Endothelial cell (in vitro differentiated cells): ENCODE data around the gene CACHD1. TPM values are rescaled to one million over a fixed set of nuclear protein-coding genes. Genes with fewer than 3 reads are reported as not detected.

Experiments used
- DNase-seq: peaks from one replicate; pipeline ENCODE4 v3.0.0; 2021; ENCODE audit warnings: low spot score
- H3K27ac Mint-ChIP-seq: one replicate; pipeline ENCODE4 v1.8.0; 2021; ENCODE audit warnings: mixed read lengths, inconsistent platforms; ENCODE audit not compliant: unreplicated experiment
- H3K27me3 Mint-ChIP-seq: one replicate; pipeline ENCODE4 v1.8.0; 2021; ENCODE audit warnings: mild to moderate bottlenecking, moderate library complexity, mixed read lengths, inconsistent platforms; ENCODE audit not compliant: unreplicated experiment
- H3K36me3 Mint-ChIP-seq: one replicate; pipeline ENCODE4 v1.8.0; 2021; ENCODE audit warnings: mild to moderate bottlenecking, low read depth, mixed read lengths, inconsistent platforms; ENCODE audit not compliant: unreplicated experiment
- H3K4me1 Mint-ChIP-seq: one replicate; pipeline ENCODE4 v1.8.0; 2021; ENCODE audit warnings: mild to moderate bottlenecking, mixed read lengths, inconsistent platforms; ENCODE audit not compliant: unreplicated experiment
- H3K4me3 Mint-ChIP-seq: one replicate; pipeline ENCODE4 v1.8.0; 2021; ENCODE audit warnings: mild to moderate bottlenecking, mixed read lengths, inconsistent platforms; ENCODE audit not compliant: unreplicated experiment
- H3K9me3 Mint-ChIP-seq: one replicate; pipeline ENCODE4 v1.8.0; 2021; ENCODE audit warnings: mixed read lengths, inconsistent platforms; ENCODE audit not compliant: unreplicated experiment
- CTCF ChIP-seq: fragments of 200-600 bp; sonication (generic); IDR thresholded peaks from one replicate; pipeline ENCODE4 v1.5.0; 2021; ENCODE audit warnings: antibody characterized with exemption; ENCODE audit not compliant: unreplicated experiment
- total RNA-seq: library from RNA; stranded (reverse); fragmentation: NEBNext Ultra II Directional; extraction: Animal tissue kit (Norgen Biotek cat#: 25700); gene quantifications from one replicate; pipeline ENCODE4 v1.2.1, GENCODE V29; 2021; ENCODE audit not compliant: unreplicated experiment

Gene CACHD1
- total RNA-seq, 1 donor from 2014 or later: 48.6 TPM

GRCh38 chr1:64497088-64497883 lies 27.4 kb downstream of the CACHD1 start:
- H3K27ac Mint-ChIP-seq: no peak overlapping the region
- no peak for TF ChIP-seq CTCF
- H3K4me3 Mint-ChIP-seq: no peak overlapping the region
- H3K9me3 Mint-ChIP-seq: no peaks in the 10 kb centered on the region
- DNase-seq: no peak
- peaks cover 3% of the 10 kb centered on the region for H3K36me3 Mint-ChIP-seq
- H3K4me1 Mint-ChIP-seq: peaks cover 39% of the 10 kb centered on the region
- H3K27me3 Mint-ChIP-seq: peaks cover 2% of the 10 kb centered on the region

GRCh38 chr1:64498325-64498724 lies 28.4 kb downstream of the CACHD1 start:
- DNase-seq: no peak
- no peaks in the 10 kb centered on the region for H3K9me3 Mint-ChIP-seq
- H3K4me3 Mint-ChIP-seq: no peak overlapping the region
- H3K4me1 Mint-ChIP-seq: peaks cover 48% of the 10 kb centered on the region
- H3K36me3 Mint-ChIP-seq: peaks cover 3% of the 10 kb centered on the region
- peaks cover 2% of the 10 kb centered on the region for H3K27me3 Mint-ChIP-seq
- H3K27ac Mint-ChIP-seq: no peak overlapping the region
- TF ChIP-seq CTCF: no peak

GRCh38 chr1:64499011-64499410 lies 29.1 kb downstream of the CACHD1 start:
- no peak for DNase-seq
- H3K36me3 Mint-ChIP-seq: peaks cover 3% of the 10 kb centered on the region
- no peaks in the 10 kb centered on the region for H3K9me3 Mint-ChIP-seq
- H3K4me1 Mint-ChIP-seq: peaks cover 47% of the 10 kb centered on the region
- H3K27ac Mint-ChIP-seq: no peak overlapping the region
- peaks cover 2% of the 10 kb centered on the region for H3K27me3 Mint-ChIP-seq
- no peak overlapping the region for H3K4me3 Mint-ChIP-seq
- TF ChIP-seq CTCF: no peak

- Mint-ChIP-seq H3K27ac (no peak overlapping the region), H3K4me3 (no peak overlapping the region), H3K27me3 (no peaks in the 10 kb centered on the region), H3K4me1 (peaks cover 45% of the 10 kb centered on the region), H3K36me3 (peaks cover 3% of the 10 kb centered on the region), H3K9me3 (no peaks in the 10 kb centered on the region)
- DNase-seq: no peak
- no peak for TF ChIP-seq CTCF
These were observed 30.0 kb downstream of the CACHD1 start for GRCh38 chr1:64499966-64500365.

- H3K4me3 Mint-ChIP-seq: no peak overlapping the region
- peaks cover 7% of the 10 kb centered on the region for H3K27me3 Mint-ChIP-seq
- no peak for DNase-seq
- no peak for TF ChIP-seq CTCF
- no peaks in the 10 kb centered on the region for H3K9me3 Mint-ChIP-seq
- peaks cover 41% of the 10 kb centered on the region for H3K4me1 Mint-ChIP-seq
- H3K36me3 Mint-ChIP-seq: peaks cover 3% of the 10 kb centered on the region
- peak overlapping the region; percentile 81 for H3K27ac Mint-ChIP-seq
These were observed 32.2 kb downstream of the CACHD1 start for GRCh38 chr1:64502083-64502482.
